Measurements from ENCODE around the gene ZNF3.

- TF ChIP-seq SUZ12 (IDR thresholded peaks at IDR 0.05; ENCODE audit: extremely low read depth, insufficient read depth, insufficient read length) (no peak), ZNF274 (IDR thresholded peaks at IDR 0.05; ENCODE audit: low read depth, low read length) (no peak)
Measured at GRCh38 chr7:100122568-100122967, 41.0 kb upstream of the ZNF3 start.

All from NT2/D1 (cell line).